Superior temporal gyrus (tissue), 1 donor: Measurements from ENCODE around the gene POM121.
"Not testable (repeated sequence)": the region's sequence is repeated elsewhere in the genome, so short reads cannot be mapped to it uniquely, and the experiment has no call there.

Experiments used
- DNase-seq: peaks from one replicate; pipeline ENCODE4 v3.0.0-alpha.2; 2016; ENCODE audit errors: extremely low spot score

Gene POM121

GRCh38 chr7:72949276-72949675 is 24.4 kb downstream of the POM121 start:
- DNase-seq, result not testable (repeated sequence)

GRCh38 chr7:72949686-72950085 is 24.8 kb downstream of the POM121 start:
- not testable (repeated sequence) for DNase-seq

GRCh38 chr7:72950432-72950831 is 25.5 kb downstream of the POM121 start:
- DNase-seq, result not testable (repeated sequence)

- not testable (repeated sequence) for DNase-seq
Measured at GRCh38 chr7:72953901-72954562, 29.1 kb downstream of the POM121 start.

GRCh38 chr7:72954563-72955198 is 29.8 kb downstream of the POM121 start:
- not testable (repeated sequence) for DNase-seq

- DNase-seq, result not testable (repeated sequence)
Measured at GRCh38 chr7:72960029-72960428, 35.1 kb downstream of the POM121 start.

GRCh38 chr7:72960626-72961345 is 35.9 kb downstream of the POM121 start:
- DNase-seq, result not testable (repeated sequence)

GRCh38 chr7:72961346-72961650 is 36.4 kb downstream of the POM121 start:
- DNase-seq, result not testable (repeated sequence)

GRCh38 chr7:72963056-72963455 is 38.2 kb downstream of the POM121 start:
- not testable (repeated sequence) for DNase-seq

GRCh38 chr7:72965186-72965975 is 40.5 kb downstream of the POM121 start:
- DNase-seq, result not testable (repeated sequence)

GRCh38 chr7:72966892-72967291 is 42.0 kb downstream of the POM121 start:
- DNase-seq, result not testable (repeated sequence)

GRCh38 chr7:72968980-72969516 is 44.2 kb downstream of the POM121 start, which contains the start of gene TRIM74:
TSS of gene TRIM74 (minus strand) at chr7:72969466. CDS start at chr7:72966157, 3,309 bp downstream.
- not testable (repeated sequence) for DNase-seq

GRCh38 chr7:72969688-72970087 is 44.8 kb downstream of the POM121 start:
- DNase-seq, result not testable (repeated sequence)

GRCh38 chr7:72971505-72971904 is 46.6 kb downstream of the POM121 start:
- not testable (repeated sequence) for DNase-seq

- DNase-seq, result not testable (repeated sequence)
Measured at GRCh38 chr7:72974781-72975180, 49.9 kb downstream of the POM121 start.

GRCh38 chr7:72975656-72976286 is 50.9 kb downstream of the POM121 start:
- DNase-seq, result not testable (repeated sequence)

- DNase-seq, result not testable (repeated sequence)
Measured at GRCh38 chr7:72976434-72976833, 51.5 kb downstream of the POM121 start.

GRCh38 chr7:72980382-72980781 is 55.5 kb downstream of the POM121 start:
- not testable (repeated sequence) for DNase-seq

GRCh38 chr7:72982084-72982483 is 57.2 kb downstream of the POM121 start:
- not testable (repeated sequence) for DNase-seq

- DNase-seq, result not testable (repeated sequence)
Measured at GRCh38 chr7:72990146-72990913, 65.4 kb downstream of the POM121 start.
